ENCODE data around the gene SLC2A4RG.

SLC2A4RG gene

GRCh38 chr20:63778034-63778752, 38.6 kb downstream of the SLC2A4RG start:
- H3K9me3 ChIP-seq (ENCODE audit: control insufficient read depth in 1 of 2, low read length in 2 of 2), result no peaks in the 10 kb centered on the region
- H3K27ac ChIP-seq (ENCODE audit: low read length), result no peak overlapping the region
- H3K36me3 ChIP-seq (ENCODE audit: control insufficient read depth in 1 of 2, insufficient read depth in 2 of 2, low read length in 2 of 2), result no peaks in the 10 kb centered on the region
- no peaks in the 10 kb centered on the region for H3K27me3 ChIP-seq (ENCODE audit: low read depth, low read length)
- peaks cover 0 to 10% of the 10 kb centered on the region in 2 donors for H3K4me1 ChIP-seq (ENCODE audit: control insufficient read depth in 1 of 2, insufficient read depth in 2 of 2, low read length in 2 of 2)
- H3K4me3 ChIP-seq (ENCODE audit: low read depth in 1 of 2, low read length in 2 of 2), result no peak overlapping the region

GRCh38 chr20:63778857-63779256, 39.3 kb downstream of the SLC2A4RG start:
- no peak overlapping the region for H3K27ac ChIP-seq (ENCODE audit: low read length)
- H3K9me3 ChIP-seq (ENCODE audit: control insufficient read depth in 1 of 2, low read length in 2 of 2), result no peaks in the 10 kb centered on the region
- no peak overlapping the region for H3K4me3 ChIP-seq (ENCODE audit: low read depth in 1 of 2, low read length in 2 of 2)
- peaks cover 0 to 10% of the 10 kb centered on the region in 2 donors for H3K4me1 ChIP-seq (ENCODE audit: control insufficient read depth in 1 of 2, insufficient read depth in 2 of 2, low read length in 2 of 2)
- H3K27me3 ChIP-seq (ENCODE audit: low read depth, low read length), result no peaks in the 10 kb centered on the region
- H3K36me3 ChIP-seq (ENCODE audit: control insufficient read depth in 1 of 2, insufficient read depth in 2 of 2, low read length in 2 of 2), result no peaks in the 10 kb centered on the region

DNA sequence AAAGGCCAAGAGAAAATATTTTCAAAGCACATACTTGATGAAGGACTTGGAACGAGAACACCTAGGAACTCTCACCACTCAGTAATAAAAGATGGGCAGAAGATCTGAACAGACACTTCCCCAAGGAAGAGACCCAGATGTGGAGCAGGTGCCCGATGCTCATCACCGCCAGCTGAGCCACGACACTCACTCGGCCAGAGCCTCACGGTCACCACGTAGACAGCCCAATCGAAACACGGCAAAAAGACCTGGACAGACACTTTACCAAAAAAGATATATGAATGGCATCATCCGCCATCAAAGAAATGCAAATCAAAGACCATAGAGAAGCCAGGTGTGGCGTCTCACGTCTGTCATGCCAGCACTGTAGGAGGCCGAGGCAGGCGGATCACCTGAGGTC, 41.6 kb downstream of the SLC2A4RG start:
- no peak overlapping the region for H3K27ac ChIP-seq (ENCODE audit: low read length)
- H3K4me3 ChIP-seq (ENCODE audit: low read depth in 1 of 2, low read length in 2 of 2), result no peak overlapping the region
- H3K4me1 ChIP-seq (ENCODE audit: control insufficient read depth in 1 of 2, insufficient read depth in 2 of 2, low read length in 2 of 2), result peaks cover 0 to 2% of the 10 kb centered on the region in 2 donors
- H3K27me3 ChIP-seq (ENCODE audit: low read depth, low read length), result no peaks in the 10 kb centered on the region
- H3K36me3 ChIP-seq (ENCODE audit: control insufficient read depth in 1 of 2, insufficient read depth in 2 of 2, low read length in 2 of 2), result no peaks in the 10 kb centered on the region
- H3K9me3 ChIP-seq (ENCODE audit: control insufficient read depth in 1 of 2, low read length in 2 of 2), result no peaks in the 10 kb centered on the region

- Histone ChIP-seq H3K4me1 (ENCODE audit: control insufficient read depth in 1 of 2, insufficient read depth in 2 of 2, low read length in 2 of 2) (peaks cover 0 to 2% of the 10 kb centered on the region in 2 donors), H3K27me3 (ENCODE audit: low read depth, low read length) (no peaks in the 10 kb centered on the region), H3K36me3 (ENCODE audit: control insufficient read depth in 1 of 2, insufficient read depth in 2 of 2, low read length in 2 of 2) (no peaks in the 10 kb centered on the region), H3K27ac (ENCODE audit: low read length) (no peak overlapping the region), H3K4me3 (ENCODE audit: low read depth in 1 of 2, low read length in 2 of 2) (no peak overlapping the region), H3K9me3 (ENCODE audit: control insufficient read depth in 1 of 2, low read length in 2 of 2) (no peaks in the 10 kb centered on the region)
These were observed 42.5 kb downstream of the SLC2A4RG start for GRCh38 chr20:63782051-63782471.

GRCh38 chr20:63782521-63782971, 43.0 kb downstream of the SLC2A4RG start:
- no peaks in the 10 kb centered on the region for H3K9me3 ChIP-seq (ENCODE audit: control insufficient read depth in 1 of 2, low read length in 2 of 2)
- H3K27ac ChIP-seq (ENCODE audit: low read length), result no peak overlapping the region
- H3K4me1 ChIP-seq (ENCODE audit: control insufficient read depth in 1 of 2, insufficient read depth in 2 of 2, low read length in 2 of 2), result peaks cover 0 to 2% of the 10 kb centered on the region in 2 donors
- H3K36me3 ChIP-seq (ENCODE audit: control insufficient read depth in 1 of 2, insufficient read depth in 2 of 2, low read length in 2 of 2), result no peaks in the 10 kb centered on the region
- H3K27me3 ChIP-seq (ENCODE audit: low read depth, low read length), result no peaks in the 10 kb centered on the region
- H3K4me3 ChIP-seq (ENCODE audit: low read depth in 1 of 2, low read length in 2 of 2), result no peak overlapping the region

DNA sequence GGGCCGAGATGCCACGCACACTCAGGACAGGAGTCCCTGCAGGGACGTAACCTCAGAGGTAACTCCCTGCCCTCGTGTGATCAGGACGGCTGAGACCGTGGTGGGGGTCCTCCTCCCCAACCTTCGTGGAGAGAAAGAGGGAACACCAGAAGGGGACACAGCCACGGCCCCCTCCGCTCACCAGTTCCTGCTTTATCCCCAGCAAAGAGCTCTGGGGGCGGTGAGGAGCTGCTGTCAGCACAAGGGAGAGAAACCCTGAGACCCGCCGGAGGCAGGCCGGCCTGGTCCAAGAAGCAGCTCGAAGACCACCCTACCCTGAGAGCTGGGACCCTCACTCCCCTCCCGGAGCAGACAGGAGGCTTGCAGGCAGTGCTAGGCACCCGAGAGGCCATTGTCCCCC, 44.4 kb downstream of the SLC2A4RG start:
- H3K36me3 ChIP-seq (ENCODE audit: control insufficient read depth in 1 of 2, insufficient read depth in 2 of 2, low read length in 2 of 2), result no peaks in the 10 kb centered on the region
- H3K27me3 ChIP-seq (ENCODE audit: low read depth, low read length), result no peaks in the 10 kb centered on the region
- H3K27ac ChIP-seq (ENCODE audit: low read length), result no peak overlapping the region
- peaks cover 0 to 2% of the 10 kb centered on the region in 2 donors for H3K4me1 ChIP-seq (ENCODE audit: control insufficient read depth in 1 of 2, insufficient read depth in 2 of 2, low read length in 2 of 2)
- H3K4me3 ChIP-seq (ENCODE audit: low read depth in 1 of 2, low read length in 2 of 2), result no peak overlapping the region
- no peaks in the 10 kb centered on the region for H3K9me3 ChIP-seq (ENCODE audit: control insufficient read depth in 1 of 2, low read length in 2 of 2)

DNA sequence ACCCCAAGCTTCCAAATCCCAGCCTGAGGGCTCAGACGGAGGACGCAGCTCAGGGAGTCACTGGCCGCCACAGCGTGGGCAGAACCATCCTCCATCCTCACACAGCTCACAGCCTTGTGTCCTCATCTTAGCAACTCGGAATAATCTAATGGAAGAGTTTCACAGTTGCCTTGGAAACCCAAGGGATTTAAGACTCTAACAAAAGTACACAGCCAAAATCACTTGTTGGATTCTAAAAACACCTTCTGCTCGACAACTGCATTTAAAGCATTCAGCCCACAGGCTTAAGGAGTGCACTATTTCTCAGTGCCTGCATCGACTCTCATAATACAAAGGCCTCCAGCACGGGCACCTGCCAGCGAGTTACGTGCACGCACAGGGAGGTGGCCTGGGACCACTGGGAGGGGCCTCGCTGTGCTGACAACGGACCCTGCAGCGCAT, 46.1 kb downstream of the SLC2A4RG start:
- Histone ChIP-seq H3K27ac (ENCODE audit: low read length) (no peak overlapping the region), H3K4me3 (ENCODE audit: low read depth in 1 of 2, low read length in 2 of 2) (no peak overlapping the region), H3K4me1 (ENCODE audit: control insufficient read depth in 1 of 2, insufficient read depth in 2 of 2, low read length in 2 of 2) (peaks cover 0 to 2% of the 10 kb centered on the region in 2 donors), H3K27me3 (ENCODE audit: low read depth, low read length) (no peaks in the 10 kb centered on the region), H3K9me3 (ENCODE audit: control insufficient read depth in 1 of 2, low read length in 2 of 2) (no peaks in the 10 kb centered on the region), H3K36me3 (ENCODE audit: control insufficient read depth in 1 of 2, insufficient read depth in 2 of 2, low read length in 2 of 2) (peaks cover 0 to 9% of the 10 kb centered on the region in 2 donors)

DNA sequence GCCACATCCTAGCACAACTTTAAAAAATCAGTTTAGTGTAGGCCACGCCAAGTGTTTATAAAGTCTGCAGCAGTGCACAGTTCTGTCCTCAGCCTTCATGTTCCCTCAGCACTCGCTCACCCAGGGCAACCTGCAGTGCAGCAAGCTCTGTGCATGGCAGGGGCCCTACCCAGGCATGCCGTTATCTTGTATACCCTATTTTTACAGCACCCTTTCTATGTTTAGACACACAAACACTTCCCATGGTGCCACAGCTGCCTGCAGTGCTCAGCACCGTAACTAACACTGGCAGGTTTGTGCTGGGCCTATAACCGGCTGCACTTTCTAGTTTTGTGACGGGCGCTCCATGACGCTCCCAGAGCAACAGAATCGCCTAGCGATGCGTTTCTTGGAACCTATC, 47.7 kb downstream of the SLC2A4RG start:
- peaks cover 0 to 9% of the 10 kb centered on the region in 2 donors for H3K36me3 ChIP-seq (ENCODE audit: control insufficient read depth in 1 of 2, insufficient read depth in 2 of 2, low read length in 2 of 2)
- peaks cover 0 to 2% of the 10 kb centered on the region in 2 donors for H3K4me1 ChIP-seq (ENCODE audit: control insufficient read depth in 1 of 2, insufficient read depth in 2 of 2, low read length in 2 of 2)
- H3K9me3 ChIP-seq (ENCODE audit: control insufficient read depth in 1 of 2, low read length in 2 of 2), result no peaks in the 10 kb centered on the region
- no peak overlapping the region for H3K27ac ChIP-seq (ENCODE audit: low read length)
- H3K27me3 ChIP-seq (ENCODE audit: low read depth, low read length), result no peaks in the 10 kb centered on the region
- no peak overlapping the region for H3K4me3 ChIP-seq (ENCODE audit: low read depth in 1 of 2, low read length in 2 of 2)

GRCh38 chr20:63787749-63788148, 48.2 kb downstream of the SLC2A4RG start:
- no peak overlapping the region for H3K27ac ChIP-seq (ENCODE audit: low read length)
- peaks cover 0 to 9% of the 10 kb centered on the region in 2 donors for H3K36me3 ChIP-seq (ENCODE audit: control insufficient read depth in 1 of 2, insufficient read depth in 2 of 2, low read length in 2 of 2)
- H3K4me3 ChIP-seq (ENCODE audit: low read depth in 1 of 2, low read length in 2 of 2), result no peak overlapping the region
- H3K9me3 ChIP-seq (ENCODE audit: control insufficient read depth in 1 of 2, low read length in 2 of 2), result no peaks in the 10 kb centered on the region
- no peaks in the 10 kb centered on the region for H3K4me1 ChIP-seq (ENCODE audit: control insufficient read depth in 1 of 2, insufficient read depth in 2 of 2, low read length in 2 of 2)
- H3K27me3 ChIP-seq (ENCODE audit: low read depth, low read length), result no peaks in the 10 kb centered on the region

DNA sequence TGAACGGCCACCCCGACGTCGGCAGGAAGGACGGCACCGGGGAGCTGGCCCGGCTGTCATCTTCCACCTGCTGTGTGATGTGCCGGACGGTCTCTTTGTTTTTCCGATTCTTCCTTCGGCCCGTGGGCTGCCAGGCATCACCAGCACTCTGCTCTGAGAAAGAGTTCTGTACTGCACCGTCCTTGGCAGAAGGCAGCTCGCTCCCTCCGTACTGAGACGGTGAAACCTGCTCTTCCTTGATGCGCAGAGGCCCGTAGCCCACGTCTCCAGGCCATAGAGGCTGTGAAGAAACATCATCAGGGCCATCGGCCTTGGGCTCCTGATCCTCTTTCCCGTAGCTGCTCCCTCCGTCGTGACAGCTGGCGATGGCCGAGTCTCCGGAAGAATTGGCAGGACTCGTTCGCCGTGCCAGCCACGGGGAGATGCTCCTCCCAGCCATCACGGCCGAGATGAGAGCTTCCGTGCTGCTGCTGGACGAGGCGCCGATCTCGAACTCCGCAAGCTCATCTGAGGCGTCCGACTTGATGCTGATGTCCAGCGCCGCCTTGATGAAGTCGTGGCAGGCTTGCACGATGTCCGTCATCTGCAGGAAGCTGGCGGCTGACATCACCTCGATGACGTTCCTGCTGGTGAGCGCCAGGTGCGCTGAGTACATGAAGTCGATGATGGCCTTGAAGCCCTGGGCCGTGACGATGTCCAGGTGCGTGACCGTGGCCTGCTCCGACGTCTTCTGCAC, 50.4 kb downstream of the SLC2A4RG start:
- Histone ChIP-seq H3K36me3 (ENCODE audit: control insufficient read depth in 1 of 2, insufficient read depth in 2 of 2, low read length in 2 of 2) (peaks cover 0 to 9% of the 10 kb centered on the region in 2 donors), H3K4me1 (ENCODE audit: control insufficient read depth in 1 of 2, insufficient read depth in 2 of 2, low read length in 2 of 2) (no peaks in the 10 kb centered on the region), H3K27ac (ENCODE audit: low read length) (no peak overlapping the region)

DNA sequence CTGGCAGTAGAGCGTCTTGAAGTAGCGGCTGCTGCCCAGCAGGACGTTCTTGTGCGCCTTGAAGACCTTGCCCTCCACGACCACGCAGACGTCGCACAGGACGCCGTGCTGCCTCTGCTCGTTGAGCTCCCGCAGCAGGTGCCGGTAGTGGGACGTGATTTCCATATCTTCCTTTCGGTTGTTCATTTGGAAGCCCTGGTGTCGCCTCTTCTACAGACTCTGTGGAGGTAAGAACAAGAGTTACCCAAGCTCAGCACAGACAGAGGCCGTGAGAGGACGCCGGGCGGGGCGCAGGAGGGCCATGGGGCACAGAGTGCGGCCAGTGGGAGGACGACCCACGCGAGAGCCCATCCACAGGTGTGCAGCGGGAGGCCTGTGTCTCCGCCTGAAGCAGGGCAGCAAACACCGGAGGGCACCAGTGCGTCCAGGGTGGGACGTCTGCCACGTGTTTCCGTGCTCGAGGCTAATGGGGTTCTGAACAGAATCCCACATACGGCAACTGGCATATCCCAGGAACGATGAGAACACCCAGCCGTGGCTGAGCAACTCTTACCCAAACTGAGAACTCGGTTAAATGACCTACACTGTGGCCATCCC, 51.1 kb downstream of the SLC2A4RG start:
- Histone ChIP-seq H3K4me3 (ENCODE audit: low read depth in 1 of 2, low read length in 2 of 2) (no peak overlapping the region), H3K36me3 (ENCODE audit: control insufficient read depth in 1 of 2, insufficient read depth in 2 of 2, low read length in 2 of 2) (peaks cover 0 to 9% of the 10 kb centered on the region in 2 donors), H3K27me3 (ENCODE audit: low read depth, low read length) (no peaks in the 10 kb centered on the region), H3K27ac (ENCODE audit: low read length) (no peak overlapping the region), H3K4me1 (ENCODE audit: control insufficient read depth in 1 of 2, insufficient read depth in 2 of 2, low read length in 2 of 2) (no peaks in the 10 kb centered on the region), H3K9me3 (ENCODE audit: control insufficient read depth in 1 of 2, low read length in 2 of 2) (no peaks in the 10 kb centered on the region)

More for the DNA sequence above, 50.4 kb downstream of the SLC2A4RG start:
- H3K27me3 ChIP-seq (ENCODE audit: low read depth, low read length), result no peaks in the 10 kb centered on the region
- H3K9me3 ChIP-seq (ENCODE audit: control insufficient read depth in 1 of 2, low read length in 2 of 2), result no peaks in the 10 kb centered on the region
- H3K4me3 ChIP-seq (ENCODE audit: low read depth in 1 of 2, low read length in 2 of 2), result no peak overlapping the region
